CD4-positive, alpha-beta T cell treated with Interleukin-15 for 1 hour (primary cell): ENCODE data around the gene EIF2S3.
A peak's percentile ranks its signal among the peaks of the same experiment; 100 is the strongest.
"Not testable (repeated sequence)": the region's sequence is repeated elsewhere in the genome, so short reads cannot be mapped to it uniquely, and the experiment has no call there.

Experiments used
- DNase-seq: peaks from one replicate; pipeline ENCODE4 v3.0.0-alpha.2; 2020

The EIF2S3 gene

DNA sequence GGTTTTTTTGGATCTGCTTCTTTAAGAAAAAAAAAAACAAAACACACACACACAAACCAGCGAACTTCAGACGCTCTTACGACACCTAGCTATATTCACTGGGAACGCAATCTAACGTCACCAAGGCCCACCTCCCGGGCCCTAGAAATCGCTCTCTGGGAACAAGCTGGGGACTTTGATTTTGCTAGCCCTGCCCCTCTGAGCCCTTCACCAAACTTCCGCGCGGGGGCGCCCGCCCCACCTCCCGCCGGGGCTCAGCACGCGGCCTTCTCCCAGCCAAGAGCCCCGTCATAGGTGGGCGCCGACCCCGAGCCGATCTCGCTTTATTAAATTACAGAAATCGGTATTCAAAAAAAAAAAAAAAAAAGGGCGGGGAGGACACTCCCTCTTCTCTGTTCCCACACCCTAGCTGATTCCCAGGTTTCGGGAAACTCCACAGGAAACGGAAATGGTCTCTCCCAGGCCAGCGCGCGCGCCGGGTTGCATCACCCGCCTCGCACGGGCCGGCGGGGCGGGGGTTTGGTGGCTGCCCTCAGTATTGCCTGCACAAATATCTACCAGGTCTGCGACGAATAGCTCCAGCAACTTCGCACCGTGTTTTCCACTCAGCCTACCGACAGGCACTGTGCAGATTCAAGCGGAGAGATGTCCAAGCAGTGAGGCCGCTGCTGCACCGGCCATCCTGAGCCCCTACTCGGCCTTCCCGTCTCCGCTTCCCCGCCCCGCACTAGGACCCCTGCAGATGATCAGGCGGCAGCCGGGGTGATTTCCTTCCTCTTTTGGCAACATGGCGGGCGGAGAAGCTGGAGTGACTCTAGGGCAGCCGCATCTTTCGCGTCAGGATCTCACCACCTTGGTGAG, at the start of gene EIF2S3:
TSS of gene EIF2S3 (plus strand) at position 775 of the 861 bp plus-strand sequence. CDS start at position 788, 13 bp downstream.
- DNase-seq: peak; percentile 95

GRCh38 chrX:24005028-24005427, 49.7 kb upstream of the EIF2S3 start:
- no peak for DNase-seq

- DNase-seq: no peak
These were observed 48.9 kb upstream of the EIF2S3 start for GRCh38 chrX:24005867-24006266.

DNA sequence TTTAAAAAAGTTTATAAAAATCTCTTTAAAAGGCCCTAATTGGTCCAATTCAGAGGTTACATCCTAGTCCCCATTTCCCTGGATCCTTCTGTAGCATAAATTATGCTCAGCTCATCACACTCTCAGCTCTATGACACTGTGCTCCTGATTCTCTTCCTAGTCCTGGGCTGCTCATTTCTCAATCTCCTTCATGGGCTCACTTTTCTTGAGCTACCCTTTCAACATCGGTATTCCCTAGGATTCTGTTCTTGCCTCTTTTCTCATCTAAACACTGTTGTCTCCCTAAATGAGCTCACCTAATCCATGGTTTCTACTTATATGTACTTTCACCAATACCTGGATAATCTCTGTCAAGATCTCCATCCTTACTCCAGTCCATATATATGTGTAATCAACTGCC, 42.5 kb upstream of the EIF2S3 start:
- DNase-seq: no peak

GRCh38 chrX:24014388-24015018, 40.3 kb upstream of the EIF2S3 start:
- no peak for DNase-seq

DNA sequence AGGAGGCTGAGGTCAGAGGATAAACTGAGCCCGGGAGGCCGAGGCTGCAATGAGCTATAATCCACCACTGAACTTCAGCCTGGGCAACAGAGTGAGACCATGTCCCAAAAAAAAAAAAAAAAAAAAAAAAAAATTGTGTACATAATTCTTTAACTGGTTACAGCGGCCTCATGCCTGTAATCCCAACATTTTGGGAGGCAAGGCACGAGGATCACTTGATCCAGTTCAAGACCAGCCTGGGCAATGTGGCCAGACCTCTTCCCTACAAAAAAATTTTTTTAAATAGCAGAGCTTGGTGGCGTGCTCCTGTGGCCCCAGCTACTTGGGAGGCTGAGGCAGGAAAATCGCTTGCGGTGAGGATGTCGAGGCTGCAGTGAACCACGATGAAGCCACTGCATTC, 37.1 kb upstream of the EIF2S3 start:
- DNase-seq: no peak

GRCh38 chrX:24018809-24019208, 35.9 kb upstream of the EIF2S3 start:
- DNase-seq: no peak

DNA sequence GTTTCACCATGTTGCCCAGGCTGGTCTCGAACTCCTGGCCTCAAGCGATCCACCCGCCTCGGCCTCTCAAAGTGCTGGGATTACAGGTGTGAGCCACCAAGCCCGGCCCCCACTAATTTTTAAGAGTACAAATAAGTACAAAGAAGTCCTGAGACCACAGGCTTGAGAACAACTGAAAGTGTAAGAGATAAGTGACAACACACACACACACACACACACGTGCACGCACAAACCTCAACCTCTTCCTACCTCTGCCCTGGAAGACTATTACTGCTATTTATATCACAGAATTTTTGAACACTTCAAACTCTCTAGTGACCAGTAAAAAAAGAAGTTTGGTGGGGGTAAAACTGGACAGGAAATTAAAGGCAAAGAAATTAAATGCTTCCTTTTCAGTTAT, 35.3 kb upstream of the EIF2S3 start:
- no peak for DNase-seq

- no peak for DNase-seq
These were observed 34.4 kb upstream of the EIF2S3 start for GRCh38 chrX:24020306-24020876.

GRCh38 chrX:24023544-24023943, 31.2 kb upstream of the EIF2S3 start:
- DNase-seq: no peak

DNA sequence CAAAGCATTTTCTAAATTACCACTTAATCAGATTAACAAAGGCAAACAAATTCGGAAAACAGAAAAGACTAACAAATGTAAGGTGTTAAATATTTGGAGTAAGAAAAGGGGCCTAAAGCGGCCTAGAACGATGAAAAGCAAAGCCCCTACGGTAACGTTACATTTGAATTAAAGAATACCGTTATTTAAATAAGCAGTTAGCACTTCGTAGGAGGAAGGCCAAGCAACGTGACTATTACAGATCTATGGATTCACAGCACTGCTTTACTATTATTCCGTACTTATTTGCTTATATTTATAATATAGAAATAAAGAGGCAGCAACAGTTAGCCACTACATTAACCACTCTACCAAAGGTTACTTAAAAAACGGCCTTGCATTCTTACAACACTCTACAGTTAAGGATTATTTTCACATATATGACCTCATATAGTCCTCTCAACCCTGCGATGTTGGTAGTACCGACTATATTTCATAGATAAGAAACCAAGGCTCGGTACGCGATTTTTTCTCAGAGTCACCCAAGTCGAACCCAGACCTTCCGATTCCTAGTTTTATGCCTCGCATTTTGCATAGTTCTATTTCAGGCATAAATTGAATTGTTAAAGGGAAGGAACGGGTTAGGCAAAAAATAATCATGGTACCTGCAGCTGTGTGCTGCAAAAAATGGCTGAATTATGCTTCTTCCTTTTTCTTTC, 30.6 kb upstream of the EIF2S3 start:
- no peak for DNase-seq

GRCh38 chrX:24024819-24025740, 29.7 kb upstream of the EIF2S3 start:
- peak; percentile 89 for DNase-seq

- DNase-seq: no peak
These were observed 28.9 kb upstream of the EIF2S3 start for GRCh38 chrX:24025741-24026403.

DNA sequence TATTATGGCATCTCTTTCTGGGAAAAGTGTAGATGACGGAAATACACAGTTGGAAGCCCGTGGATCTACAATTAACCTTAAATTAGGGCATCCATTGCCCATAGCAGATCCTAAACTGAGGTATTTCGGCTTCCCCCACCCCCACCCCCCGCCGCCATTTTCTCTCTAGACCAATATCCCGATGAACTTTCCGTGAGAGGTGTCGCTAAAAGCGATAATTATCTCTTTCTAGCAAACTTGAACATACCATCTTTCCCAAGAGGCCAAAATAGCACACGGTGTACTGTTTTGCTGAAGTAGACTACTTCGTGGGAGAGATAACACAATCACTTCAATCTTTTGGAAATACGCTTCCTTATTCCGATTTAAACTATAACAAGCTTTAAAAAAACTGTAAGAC, 28.3 kb upstream of the EIF2S3 start:
- no peak for DNase-seq

GRCh38 chrX:24027086-24027485, 27.7 kb upstream of the EIF2S3 start, which contains the start of gene KLHL15:
Gene KLHL15 (minus strand): TSS chrX:24027186. CDS start chrX:24006693, 20,493 bp downstream.
- DNase-seq: no peak

- no peak for DNase-seq
These were observed 26.8 kb upstream of the EIF2S3 start for GRCh38 chrX:24027985-24028384.

- DNase-seq: no peak
These were observed 24.2 kb upstream of the EIF2S3 start for GRCh38 chrX:24030597-24030996.

DNA sequence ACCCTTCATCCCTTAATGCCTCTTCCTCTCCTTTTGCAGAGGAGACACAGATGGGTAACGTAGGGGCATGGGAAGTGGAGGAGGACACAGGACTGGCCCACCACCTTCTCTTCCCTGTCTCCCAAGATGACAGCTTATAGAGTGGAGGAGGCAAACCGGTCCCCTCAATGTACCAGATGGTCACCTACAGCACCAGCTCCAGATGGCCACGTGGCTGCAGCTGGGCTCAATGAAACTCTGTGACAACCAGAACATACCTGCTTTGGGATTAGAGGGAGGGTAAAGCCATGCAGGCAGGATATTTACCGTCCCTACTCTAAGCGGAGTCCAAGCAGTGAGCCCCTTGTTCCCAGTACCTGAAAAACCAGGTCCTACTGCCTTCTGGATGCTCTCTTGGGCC, 20.3 kb upstream of the EIF2S3 start:
- DNase-seq: no peak

DNA sequence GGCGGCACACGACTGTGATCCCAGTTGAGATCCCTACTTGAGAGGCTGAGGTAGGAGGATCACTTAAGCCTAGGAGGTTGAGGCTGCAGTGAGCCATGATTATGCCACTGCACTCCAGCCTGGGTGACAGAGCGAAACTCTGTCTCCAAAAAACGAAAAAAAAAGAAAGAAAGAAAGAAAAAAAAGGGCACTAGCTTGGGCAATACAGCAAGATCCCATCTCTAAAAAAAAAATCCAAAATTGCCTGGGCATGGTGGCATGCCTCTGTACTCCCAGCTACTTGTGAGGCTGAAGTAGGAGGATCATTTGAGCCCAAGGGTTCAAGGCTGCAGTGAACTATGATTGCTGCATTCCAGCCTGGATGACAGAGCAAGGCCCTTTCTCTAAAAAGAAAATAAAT, 17.0 kb upstream of the EIF2S3 start:
- no peak for DNase-seq

DNA sequence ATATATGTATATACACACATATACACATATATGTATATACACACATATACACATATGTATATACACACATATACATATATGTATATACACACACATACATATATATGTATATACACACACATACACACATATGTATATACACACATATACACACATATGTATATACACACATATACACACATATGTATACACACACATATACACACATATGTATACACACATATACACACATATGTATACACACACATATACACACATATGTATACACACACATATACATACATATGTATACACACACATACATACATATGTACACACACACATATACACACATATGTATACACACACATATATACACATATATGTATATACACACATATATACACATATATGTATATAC, 8.7 kb upstream of the EIF2S3 start:
- not testable (repeated sequence) for DNase-seq

DNA sequence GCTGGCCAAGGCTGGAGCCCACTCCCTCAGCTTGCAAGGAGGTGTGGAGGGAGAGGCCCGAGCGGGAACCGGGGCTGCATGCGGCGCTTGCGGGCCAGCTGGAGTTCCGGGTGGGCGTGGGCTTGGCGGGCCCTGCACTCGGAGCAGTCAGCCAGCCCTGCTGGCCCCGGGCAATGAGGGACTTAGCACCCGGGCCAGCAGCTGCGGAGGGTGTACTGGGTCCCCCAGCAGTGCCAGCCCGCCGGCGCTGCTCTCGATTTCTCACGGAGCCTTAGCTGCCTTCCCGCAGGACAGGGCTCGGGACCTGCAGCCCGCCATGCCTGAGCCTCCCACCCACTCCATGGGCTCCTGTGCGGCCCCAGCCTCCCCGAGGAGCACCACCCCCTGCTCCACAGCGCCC, 5.1 kb upstream of the EIF2S3 start:
- not testable (repeated sequence) for DNase-seq
